ENCODE results near the gene RANBP10. TPM values are rescaled to one million over a fixed set of nuclear protein-coding genes. Genes with fewer than 3 reads are reported as not detected.

Gene RANBP10
- total and polyA plus RNA-seq, 9 of the 15 experiments (the other 6 are each of a cell fraction or from before 2014, with no cell fraction given): 0.61 to 19.3 (median 5.9) TPM

GRCh38 chr16:67678354-67679023 lies 127.9 kb downstream of the RANBP10 start (continued):
- no peak for TF ChIP-seq ZNF407 (IDR thresholded peaks at IDR 0.05; ENCODE audit: low read depth)
- no peak for TF ChIP-seq SRSF7 (optimal IDR thresholded peaks at IDR 0.05; ENCODE audit: low read depth, low read length)
- no peak for TF ChIP-seq ZNF274 (IDR thresholded peaks at IDR 0.05; ENCODE audit: borderline replicate concordance, low read depth, low read length)
- TF ChIP-seq L3MBTL2 (IDR thresholded peaks at IDR 0.05): no peak
- no peak for TF ChIP-seq ATF2 (CRISPR knock-in tag; IDR thresholded peaks at IDR 0.05)
- no peak for TF ChIP-seq SETDB1 (IDR thresholded peaks at IDR 0.05; ENCODE audit: low read length)
- TF ChIP-seq HIVEP1 (CRISPR knock-in tag; IDR thresholded peaks at IDR 0.05): no peak
- no peak for TF ChIP-seq ELF4 (CRISPR knock-in tag; IDR thresholded peaks at IDR 0.05)
- TF ChIP-seq NR3C1 (CRISPR knock-in tag; IDR thresholded peaks at IDR 0.05): no peak
- no peak for TF ChIP-seq RBBP5 (IDR thresholded peaks at IDR 0.05; ENCODE audit: borderline replicate concordance, insufficient read depth, low read length, poor library complexity, severe bottlenecking)
- TF ChIP-seq SLC30A9 (CRISPR knock-in tag; IDR thresholded peaks at IDR 0.05): no peak
